ENCODE data around the gene IQGAP1. TPM values are rescaled to one million over a fixed set of nuclear protein-coding genes. Genes with fewer than 3 reads are reported as not detected.

Gene IQGAP1
- total RNA-seq, 1 donor from 2014 or later = 61.1 TPM

GRCh38 chr15:90436952-90437351 is 48.9 kb downstream of the IQGAP1 start:
- TF ChIP-seq, protein P1, sequence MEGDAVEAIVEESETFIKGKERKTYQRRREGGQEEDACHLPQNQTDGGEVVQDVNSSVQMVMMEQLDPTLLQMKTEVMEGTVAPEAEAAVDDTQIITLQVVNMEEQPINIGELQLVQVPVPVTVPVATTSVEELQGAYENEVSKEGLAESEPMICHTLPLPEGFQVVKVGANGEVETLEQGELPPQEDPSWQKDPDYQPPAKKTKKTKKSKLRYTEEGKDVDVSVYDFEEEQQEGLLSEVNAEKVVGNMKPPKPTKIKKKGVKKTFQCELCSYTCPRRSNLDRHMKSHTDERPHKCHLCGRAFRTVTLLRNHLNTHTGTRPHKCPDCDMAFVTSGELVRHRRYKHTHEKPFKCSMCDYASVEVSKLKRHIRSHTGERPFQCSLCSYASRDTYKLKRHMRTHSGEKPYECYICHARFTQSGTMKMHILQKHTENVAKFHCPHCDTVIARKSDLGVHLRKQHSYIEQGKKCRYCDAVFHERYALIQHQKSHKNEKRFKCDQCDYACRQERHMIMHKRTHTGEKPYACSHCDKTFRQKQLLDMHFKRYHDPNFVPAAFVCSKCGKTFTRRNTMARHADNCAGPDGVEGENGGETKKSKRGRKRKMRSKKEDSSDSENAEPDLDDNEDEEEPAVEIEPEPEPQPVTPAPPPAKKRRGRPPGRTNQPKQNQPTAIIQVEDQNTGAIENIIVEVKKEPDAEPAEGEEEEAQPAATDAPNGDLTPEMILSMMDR (IDR thresholded peaks at IDR 0.05; ENCODE audit: partially characterized antibody, unreplicated experiment) = no peak
- no peak for DNase-seq
- peaks cover 2% of the 10 kb centered on the region for H3K27me3 Mint-ChIP-seq (ENCODE audit: unreplicated experiment)
- peaks cover 11% of the 10 kb centered on the region for H3K4me1 Mint-ChIP-seq (ENCODE audit: low read depth, unreplicated experiment)
- H3K9me3 Mint-ChIP-seq (ENCODE audit: unreplicated experiment) = no peaks in the 10 kb centered on the region
- no peak overlapping the region for H3K4me3 Mint-ChIP-seq (ENCODE audit: unreplicated experiment)
- H3K27ac Mint-ChIP-seq (ENCODE audit: unreplicated experiment) = no peak overlapping the region
- no peaks in the 10 kb centered on the region for H3K36me3 Mint-ChIP-seq (ENCODE audit: unreplicated experiment)

GRCh38 chr15:90437516-90437915 is 49.5 kb downstream of the IQGAP1 start:
- no peak overlapping the region for H3K27ac Mint-ChIP-seq (ENCODE audit: unreplicated experiment)
- no peaks in the 10 kb centered on the region for H3K36me3 Mint-ChIP-seq (ENCODE audit: unreplicated experiment)
- DNase-seq = no peak
- H3K9me3 Mint-ChIP-seq (ENCODE audit: unreplicated experiment) = no peaks in the 10 kb centered on the region
- peaks cover 2% of the 10 kb centered on the region for H3K27me3 Mint-ChIP-seq (ENCODE audit: unreplicated experiment)
- TF ChIP-seq, protein P1 (IDR thresholded peaks at IDR 0.05; ENCODE audit: partially characterized antibody, unreplicated experiment) = no peak
- peaks cover 5% of the 10 kb centered on the region for H3K4me1 Mint-ChIP-seq (ENCODE audit: low read depth, unreplicated experiment)
- H3K4me3 Mint-ChIP-seq (ENCODE audit: unreplicated experiment) = no peak overlapping the region

DNA sequence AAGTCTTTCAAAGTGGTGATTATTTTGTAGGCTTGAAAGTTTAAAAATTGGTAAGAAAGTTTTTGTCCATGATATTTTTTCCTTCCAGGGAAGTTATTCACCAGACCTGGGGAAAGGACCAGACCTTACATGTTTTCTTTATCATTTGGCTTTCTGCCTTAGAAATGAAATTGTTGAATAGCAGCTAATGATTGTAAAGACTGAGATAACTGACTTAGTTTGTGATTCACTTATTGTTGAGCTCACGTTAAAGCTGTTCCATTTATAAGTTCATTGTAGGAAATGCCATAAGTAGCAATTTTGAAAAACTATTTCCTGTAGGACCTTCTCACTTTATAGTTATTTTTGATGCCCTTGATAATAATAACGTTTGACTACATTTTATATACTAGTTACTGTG is 51.9 kb downstream of the IQGAP1 start:
- H3K4me1 Mint-ChIP-seq (ENCODE audit: low read depth, unreplicated experiment) = no peaks in the 10 kb centered on the region
- H3K27me3 Mint-ChIP-seq (ENCODE audit: unreplicated experiment) = no peaks in the 10 kb centered on the region
- DNase-seq = no peak
- no peaks in the 10 kb centered on the region for H3K36me3 Mint-ChIP-seq (ENCODE audit: unreplicated experiment)
- no peaks in the 10 kb centered on the region for H3K9me3 Mint-ChIP-seq (ENCODE audit: unreplicated experiment)
- no peak overlapping the region for H3K4me3 Mint-ChIP-seq (ENCODE audit: unreplicated experiment)
- TF ChIP-seq, protein P1 (IDR thresholded peaks at IDR 0.05; ENCODE audit: partially characterized antibody, unreplicated experiment) = no peak
- H3K27ac Mint-ChIP-seq (ENCODE audit: unreplicated experiment) = no peak overlapping the region

DNA sequence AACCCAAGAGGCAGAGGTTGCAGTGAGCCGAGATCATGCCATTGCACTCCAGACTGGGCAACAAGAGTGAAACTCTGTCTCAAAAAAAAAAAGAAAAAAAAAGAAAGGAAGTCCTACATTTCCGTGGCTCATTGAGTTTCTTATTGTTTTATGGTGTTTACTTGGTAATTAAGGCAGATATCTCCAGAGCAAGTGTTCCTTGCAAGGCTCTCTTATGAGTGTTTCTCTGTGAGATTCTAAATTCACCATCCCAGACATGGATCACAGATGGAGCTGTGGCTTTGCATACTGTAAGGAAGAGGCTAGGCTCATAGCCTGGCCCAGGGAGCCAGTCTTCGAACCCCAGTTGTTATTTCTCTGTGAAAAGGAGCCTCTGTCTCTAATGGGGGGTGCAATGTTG is 53.0 kb downstream of the IQGAP1 start:
- Mint-ChIP-seq H3K4me3 (ENCODE audit: unreplicated experiment) (no peak overlapping the region), H3K27me3 (ENCODE audit: unreplicated experiment) (no peaks in the 10 kb centered on the region), H3K27ac (ENCODE audit: unreplicated experiment) (no peak overlapping the region), H3K36me3 (ENCODE audit: unreplicated experiment) (no peaks in the 10 kb centered on the region), H3K9me3 (ENCODE audit: unreplicated experiment) (no peaks in the 10 kb centered on the region), H3K4me1 (ENCODE audit: low read depth, unreplicated experiment) (no peaks in the 10 kb centered on the region)
- TF ChIP-seq, protein P1 (IDR thresholded peaks at IDR 0.05; ENCODE audit: partially characterized antibody, unreplicated experiment) = no peak
- no peak for DNase-seq

GRCh38 chr15:90442423-90442822 is 54.4 kb downstream of the IQGAP1 start:
- Mint-ChIP-seq H3K36me3 (ENCODE audit: unreplicated experiment) (no peaks in the 10 kb centered on the region), H3K27me3 (ENCODE audit: unreplicated experiment) (no peaks in the 10 kb centered on the region), H3K4me1 (ENCODE audit: low read depth, unreplicated experiment) (no peaks in the 10 kb centered on the region), H3K4me3 (ENCODE audit: unreplicated experiment) (no peak overlapping the region), H3K27ac (ENCODE audit: unreplicated experiment) (no peak overlapping the region), H3K9me3 (ENCODE audit: unreplicated experiment) (no peaks in the 10 kb centered on the region)
- TF ChIP-seq, protein P1 (IDR thresholded peaks at IDR 0.05; ENCODE audit: partially characterized antibody, unreplicated experiment) = no peak
- no peak for DNase-seq

Data from glutamatergic neuron (in vitro differentiated cells).